ENCODE results near the gene CLDN16. TPM values are rescaled to one million over a fixed set of nuclear protein-coding genes. Genes with fewer than 3 reads are reported as not detected.

The CLDN16 gene
- total RNA-seq, 3 donors from 2014 or later, result not detected

- no peaks in the 10 kb centered on the region for H3K9me3 ChIP-seq
- ATAC-seq (peak; percentile 46), DNase-seq (no peak)
- H3K36me3 ChIP-seq (ENCODE audit: low read depth), result no peaks in the 10 kb centered on the region
- no peak for TF ChIP-seq CTCF (IDR thresholded peaks at IDR 0.05)
- intact Hi-C loops (cut with DNase I, micrococcal nuclease), result no loop called here
- H3K4me3 ChIP-seq, result no peak overlapping the region
- H3K4me1 ChIP-seq (ENCODE audit: low read depth), result no peaks in the 10 kb centered on the region
Measured at GRCh38 chr3:190345878-190346277, 42.1 kb upstream of the CLDN16 start.

- no peak for TF ChIP-seq CTCF (IDR thresholded peaks at IDR 0.05)
- Histone ChIP-seq H3K4me1 (ENCODE audit: low read depth) (no peaks in the 10 kb centered on the region), H3K4me3 (no peak overlapping the region), H3K36me3 (ENCODE audit: low read depth) (no peaks in the 10 kb centered on the region), H3K9me3 (no peaks in the 10 kb centered on the region)
- intact Hi-C loops (cut with DNase I, micrococcal nuclease), result no loop called here
- ATAC-seq (no peak), DNase-seq (no peak)
Measured at GRCh38 chr3:190346541-190346940, 41.4 kb upstream of the CLDN16 start.

- intact Hi-C loops (cut with DNase I, micrococcal nuclease), result no loop called here
- no peaks in the 10 kb centered on the region for H3K4me1 ChIP-seq (ENCODE audit: low read depth)
- no peaks in the 10 kb centered on the region for H3K9me3 ChIP-seq
- H3K36me3 ChIP-seq (ENCODE audit: low read depth), result no peaks in the 10 kb centered on the region
- TF ChIP-seq CTCF (IDR thresholded peaks at IDR 0.05), result no peak
- ATAC-seq (no peak), DNase-seq (no peak)
- H3K4me3 ChIP-seq, result no peak overlapping the region
Measured at GRCh38 chr3:190352861-190353457, 35.0 kb upstream of the CLDN16 start.

- H3K4me1 ChIP-seq (ENCODE audit: low read depth), result no peaks in the 10 kb centered on the region
- ATAC-seq, result no peak
- no peaks in the 10 kb centered on the region for H3K9me3 ChIP-seq
- H3K4me3 ChIP-seq, result no peak overlapping the region
- DNase-seq, result no peak
- no peaks in the 10 kb centered on the region for H3K36me3 ChIP-seq (ENCODE audit: low read depth)
- intact Hi-C loops (cut with DNase I, micrococcal nuclease), result no loop called here
- TF ChIP-seq CTCF (IDR thresholded peaks at IDR 0.05), result no peak
Measured at GRCh38 chr3:190356246-190356645, 31.7 kb upstream of the CLDN16 start.

- intact Hi-C loops (cut with DNase I, micrococcal nuclease), result no loop called here
- H3K9me3 ChIP-seq, result no peaks in the 10 kb centered on the region
- DNase-seq, result no peak
- no peak for ATAC-seq
- TF ChIP-seq CTCF (IDR thresholded peaks at IDR 0.05), result no peak
- H3K4me3 ChIP-seq, result no peak overlapping the region
- no peaks in the 10 kb centered on the region for H3K36me3 ChIP-seq (ENCODE audit: low read depth)
- H3K4me1 ChIP-seq (ENCODE audit: low read depth), result no peaks in the 10 kb centered on the region
Measured at GRCh38 chr3:190357468-190357867, 30.5 kb upstream of the CLDN16 start.

- TF ChIP-seq CTCF (IDR thresholded peaks at IDR 0.05), result no peak
Measured at GRCh38 chr3:190359813-190360212, 28.1 kb upstream of the CLDN16 start.

More at GRCh38 chr3:190359813-190360212, 28.1 kb upstream of the CLDN16 start:
- no peaks in the 10 kb centered on the region for H3K36me3 ChIP-seq (ENCODE audit: low read depth)
- intact Hi-C loops (cut with DNase I, micrococcal nuclease), result no loop called here
- peak; percentile 65 for ATAC-seq
- no peaks in the 10 kb centered on the region for H3K4me1 ChIP-seq (ENCODE audit: low read depth)
- H3K4me3 ChIP-seq, result no peak overlapping the region
- no peak for DNase-seq
- no peaks in the 10 kb centered on the region for H3K9me3 ChIP-seq
